Measurements from ENCODE around the gene CHST13.

- no peak for TF ChIP-seq FOXM1 (IDR thresholded peaks at IDR 0.05; ENCODE audit: borderline replicate concordance, low read depth)
- TF ChIP-seq REST (IDR thresholded peaks at IDR 0.05; ENCODE audit: low read depth), result no peak
- TF ChIP-seq RAD21 (IDR thresholded peaks at IDR 0.05; ENCODE audit: low read depth), result no peak
- no peak for TF ChIP-seq YY1 (IDR thresholded peaks at IDR 0.05; ENCODE audit: low read depth)
- no peak for TF ChIP-seq TAF1 (IDR thresholded peaks at IDR 0.05; ENCODE audit: low read depth)
- TF ChIP-seq NFIC (IDR thresholded peaks at IDR 0.05), result no peak
- TF ChIP-seq USF1 (IDR thresholded peaks at IDR 0.05), result no peak
- TF ChIP-seq TEAD4 (IDR thresholded peaks at IDR 0.05), result no peak
- no peak for TF ChIP-seq EP300 (IDR thresholded peaks at IDR 0.05; ENCODE audit: borderline replicate concordance)
- TF ChIP-seq CREB1 (IDR thresholded peaks at IDR 0.05; ENCODE audit: low read depth), result no peak
- TF ChIP-seq TCF12 (IDR thresholded peaks at IDR 0.05; ENCODE audit: low read depth), result no peak
- no peak for TF ChIP-seq ZBTB7A (IDR thresholded peaks at IDR 0.05; ENCODE audit: low read depth)
- TF ChIP-seq, protein P1, sequence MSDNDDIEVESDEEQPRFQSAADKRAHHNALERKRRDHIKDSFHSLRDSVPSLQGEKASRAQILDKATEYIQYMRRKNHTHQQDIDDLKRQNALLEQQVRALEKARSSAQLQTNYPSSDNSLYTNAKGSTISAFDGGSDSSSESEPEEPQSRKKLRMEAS (IDR thresholded peaks at IDR 0.05), result no peak
These were observed 9.6 kb downstream of the CHST13 start for GRCh38 chr3:126533506-126533905.

All from Ishikawa (cell line).